H9 (cell line): ENCODE measurements around the gene ATP4A. TPM values are rescaled to one million over a fixed set of nuclear protein-coding genes. Genes with fewer than 3 reads are reported as not detected.

Source experiments
- DNase-seq: peaks from one replicate; pipeline ENCODE4 v3.0.0-alpha.2; 2017
- H2AFZ ChIP-seq: one replicate; pipeline ENCODE4 v1.6.1; 2013; ENCODE audit warnings: mild to moderate bottlenecking, low read length, control low read depth, moderate library complexity
- H2AK5ac ChIP-seq: 2 replicates; pipeline ENCODE4 v1.6.1; 2013; ENCODE audit warnings: low read length, control low read depth, mixed read lengths; ENCODE audit not compliant: insufficient read length
- H2BK120ac ChIP-seq: one replicate; pipeline ENCODE4 v1.6.1; 2013; ENCODE audit warnings: low read depth, mild to moderate bottlenecking, low read length, control low read depth, inconsistent platforms; ENCODE audit not compliant: poor library complexity, severe bottlenecking
- H2BK12ac ChIP-seq: 2 replicates; pipeline ENCODE4 v1.6.1; 2013; ENCODE audit warnings: low read length, control low read depth, mixed read lengths, low read depth; ENCODE audit not compliant: insufficient read length
- H2BK15ac ChIP-seq: 2 replicates; pipeline ENCODE4 v1.6.1; 2013; ENCODE audit warnings: low read depth, low read length, control low read depth
- H2BK20ac ChIP-seq: one replicate; pipeline ENCODE4 v1.6.1; 2013; ENCODE audit warnings: low read depth, mild to moderate bottlenecking, low read length, control low read depth, inconsistent platforms; ENCODE audit not compliant: poor library complexity, severe bottlenecking
- H2BK5ac ChIP-seq: 2 replicates; pipeline ENCODE4 v1.6.1; 2013; ENCODE audit warnings: low read length, control low read depth, mixed read lengths; ENCODE audit not compliant: insufficient read length
- H3K14ac ChIP-seq: 2 replicates; pipeline ENCODE4 v1.6.1; 2013; ENCODE audit warnings: low read length, control low read depth; ENCODE audit not compliant: insufficient read depth
- H3K18ac ChIP-seq: 2 replicates; pipeline ENCODE4 v1.6.1; 2013; ENCODE audit warnings: low read depth, mild to moderate bottlenecking, mixed read lengths, low read length, control low read depth; ENCODE audit not compliant: insufficient read length
- H3K23ac ChIP-seq: 2 replicates; pipeline ENCODE4 v1.6.1; 2013; ENCODE audit warnings: low read length, control low read depth, mixed read lengths, low read depth; ENCODE audit not compliant: insufficient read length
- H3K23me2 ChIP-seq: 2 replicates; pipeline ENCODE4 v1.6.1; 2013; ENCODE audit warnings: low read depth, mild to moderate bottlenecking, mixed read lengths, low read length, control low read depth; ENCODE audit not compliant: insufficient read length, poor library complexity, severe bottlenecking
- H3K27ac ChIP-seq: 2 replicates; pipeline ENCODE4 v1.5.1; 2013; ENCODE audit warnings: low read length, control low read depth, mixed read lengths, low read depth; ENCODE audit not compliant: insufficient read length
- H3K27me3 ChIP-seq: 2 replicates; pipeline ENCODE4 v1.6.1; 2013; ENCODE audit warnings: low read length, control low read depth, inconsistent platforms; ENCODE audit not compliant: insufficient read depth
- H3K4ac ChIP-seq: 2 replicates; pipeline ENCODE4 v1.6.1; 2013; ENCODE audit warnings: low read depth, mild to moderate bottlenecking, control low read depth, inconsistent platforms, low read length, moderate library complexity
- H3K4me1 ChIP-seq: 2 replicates; pipeline ENCODE4 v1.6.1; 2013; ENCODE audit warnings: low read length, control low read depth, inconsistent platforms; ENCODE audit not compliant: insufficient read depth
- H3K4me2 ChIP-seq: 2 replicates; pipeline ENCODE4 v1.6.1; 2013; ENCODE audit warnings: low read length, control low read depth, mixed read lengths; ENCODE audit not compliant: insufficient read length, insufficient read depth
- H3K56ac ChIP-seq: 2 replicates; pipeline ENCODE4 v1.6.1; 2013; ENCODE audit warnings: low read depth, mild to moderate bottlenecking, mixed read lengths, low read length, control low read depth; ENCODE audit not compliant: insufficient read length
- H3K79me1 ChIP-seq: 2 replicates; pipeline ENCODE4 v1.6.1; 2013; ENCODE audit warnings: low read depth, mild to moderate bottlenecking, moderate library complexity, low read length, control low read depth, inconsistent platforms; ENCODE audit not compliant: insufficient read depth, poor library complexity, severe bottlenecking
- H3K79me2 ChIP-seq: 2 replicates; pipeline ENCODE4 v1.6.1; 2013; ENCODE audit warnings: low read length, control low read depth, inconsistent platforms; ENCODE audit not compliant: insufficient read depth
- H3K9ac ChIP-seq: 2 replicates; pipeline ENCODE4 v1.6.1; 2013; ENCODE audit warnings: low read length, control low read depth, mixed read lengths; ENCODE audit not compliant: insufficient read length; ENCODE audit errors: extremely low read depth
- H3K9me3 ChIP-seq: one replicate; pipeline ENCODE4 v1.6.1; 2013; ENCODE audit warnings: low read depth, low read length, inconsistent platforms; ENCODE audit not compliant: control insufficient read depth
- H3T11ph ChIP-seq: one replicate; pipeline ENCODE4 v1.6.1; 2013; ENCODE audit warnings: mild to moderate bottlenecking, low read length, control low read depth, inconsistent platforms
- H4K20me1 ChIP-seq: one replicate; pipeline ENCODE4 v1.6.1; 2013; ENCODE audit not compliant: control insufficient read depth, insufficient read length, insufficient read depth
- H4K5ac ChIP-seq: 2 replicates; pipeline ENCODE4 v1.6.1; 2013; ENCODE audit warnings: low read depth, mild to moderate bottlenecking, mixed read lengths, low read length, control low read depth; ENCODE audit not compliant: insufficient read length
- H4K8ac ChIP-seq: replicated peaks from 2 replicates; pipeline ENCODE4 v1.6.1; 2013; ENCODE audit warnings: low read length, control low read depth, mixed read lengths, low read depth; ENCODE audit not compliant: insufficient read length
- H4K91ac ChIP-seq: 2 replicates; pipeline ENCODE4 v1.6.1; 2013; ENCODE audit warnings: low read depth, mild to moderate bottlenecking, moderate library complexity, mixed read lengths, low read length, control low read depth; ENCODE audit not compliant: insufficient read length
- H3K27ac Mint-ChIP-seq, 3 experiments: 2 replicates in 2 of 3; 3 replicates in 1 of 3; pipeline ENCODE4 v1.8.0; 2020 to 2021; ENCODE audit warnings: mixed read lengths in 3 of 3, mild to moderate bottlenecking in 1 of 3, moderate library complexity in 1 of 3
- H3K27me3 Mint-ChIP-seq: 2 replicates; pipeline ENCODE4 v1.8.0; 2021; ENCODE audit warnings: low read depth, mild to moderate bottlenecking, moderate library complexity, mixed read lengths
- H3K36me3 Mint-ChIP-seq, 3 experiments: 2 replicates in 2 of 3; 3 replicates in 1 of 3; pipeline ENCODE4 v1.8.0; 2020 to 2021; ENCODE audit warnings: low read depth in 3 of 3, mixed read lengths in 3 of 3; ENCODE audit not compliant: insufficient read depth in 1 of 3
- H3K4me1 Mint-ChIP-seq, 2 experiments: 2 replicates each; pipeline ENCODE4 v1.8.0; 2020; ENCODE audit warnings: mixed read lengths in 2 of 2
- H3K4me3 Mint-ChIP-seq, 2 experiments: 2 replicates in 1 of 2; 3 replicates in 1 of 2; pipeline ENCODE4 v1.8.0; 2020 to 2021; ENCODE audit warnings: mild to moderate bottlenecking in 2 of 2, mixed read lengths in 2 of 2, moderate library complexity in 1 of 2
- H3K9me3 Mint-ChIP-seq, 2 experiments: 2 replicates in 1 of 2; 3 replicates in 1 of 2; pipeline ENCODE4 v1.8.0; 2020; ENCODE audit warnings: mild to moderate bottlenecking in 2 of 2, mixed read lengths in 2 of 2, moderate library complexity in 1 of 2
- WGBS: extraction: QIAGEN DNeasy Blood & Tissue Kit; methylation state at CpG from one replicate; pipeline ENCODE4 v1.1.7; 2013; ENCODE audit warnings: missing lambda C conversion rate, low lambda C conversion rate, mixed read lengths; ENCODE audit not compliant: insufficient read length; ENCODE audit errors: extremely low coverage; 5-methylcytosine and 5-hydroxymethylcytosine counted together
- total RNA-seq: library from RNA; stranded (reverse); gene quantifications from 2 replicates; pipeline ENCODE4 v1.2.1, GENCODE V29; 2021
- TF ChIP-seq, protein P1 (sequence below): fragments of 200-600 bp; sonication (generic); conservative IDR thresholded peaks from 3 replicates; pipeline ENCODE4 v1.8.0; 2021; ENCODE audit warnings: antibody characterized with exemption, mild to moderate bottlenecking

Gene ATP4A
- total RNA-seq, 1 experiment from 2014 or later: 0.24 TPM

DNA sequence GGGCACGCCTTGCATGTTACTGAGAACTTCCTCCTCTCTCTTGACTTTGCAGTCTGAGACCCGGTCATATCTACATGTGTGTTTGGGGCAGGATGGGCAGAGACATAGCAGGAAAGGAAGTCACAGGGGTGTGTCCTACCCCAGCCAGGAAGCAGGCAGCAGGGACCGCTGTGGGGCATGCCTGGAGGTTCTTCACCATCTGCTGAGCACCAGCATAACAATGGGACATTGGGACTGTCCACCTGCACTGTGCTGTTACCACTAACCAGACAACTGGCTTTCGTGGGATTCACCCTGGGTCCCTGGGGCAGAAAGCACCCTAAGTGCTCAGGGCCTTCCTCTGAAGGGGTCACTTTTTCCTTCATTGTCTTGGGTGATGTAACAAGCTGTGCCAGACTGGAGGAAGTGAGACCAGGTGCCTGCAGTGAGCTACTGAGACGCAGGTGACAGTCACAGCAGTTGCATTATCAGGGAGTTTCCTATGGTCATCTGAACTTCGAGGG is 46.4 kb upstream of the ATP4A start:
- H4K5ac ChIP-seq: no peak overlapping the region
- H3T11ph ChIP-seq: no peak overlapping the region
- Mint-ChIP-seq H3K9me3 (peaks cover 28 to 33% of the 10 kb centered on the region in 2 experiments), H3K36me3 (peaks cover 5 to 10% (median 9%) of the 10 kb centered on the region in 3 experiments; a peak in 6 of 7 replicates), H3K27me3 (peaks cover 25% of the 10 kb centered on the region), H3K4me3 (no peak overlapping the region), H3K4me1 (peaks cover under 1% of the 10 kb centered on the region in 2 experiments; a peak in 3 of 4 replicates), H3K27ac (no peak overlapping the region)
- H4K20me1 ChIP-seq: no peaks in the 10 kb centered on the region
- peaks cover 5% of the 10 kb centered on the region for H3K23me2 ChIP-seq
- H2BK120ac ChIP-seq: no peak overlapping the region
- no peak overlapping the region for H2BK12ac ChIP-seq
- H3K9me3 ChIP-seq: peaks cover 12% of the 10 kb centered on the region
- no peak overlapping the region for H2BK5ac ChIP-seq
- no peaks in the 10 kb centered on the region for H3K4me1 ChIP-seq
- no peak overlapping the region for H3K9ac ChIP-seq
- no peak overlapping the region for H4K8ac ChIP-seq
- WGBS: no CpG with 5 or more reads among the region's 6 CpGs
- H3K4me2 ChIP-seq: no peak overlapping the region
- no peak overlapping the region for H3K27ac ChIP-seq
- no peak for DNase-seq
- no peaks in the 10 kb centered on the region for H3K79me2 ChIP-seq
- H2AK5ac ChIP-seq: no peak overlapping the region
- H3K4ac ChIP-seq: no peak overlapping the region
- H3K27me3 ChIP-seq: no peaks in the 10 kb centered on the region
- H2BK20ac ChIP-seq: no peak overlapping the region
- TF ChIP-seq, protein P1, sequence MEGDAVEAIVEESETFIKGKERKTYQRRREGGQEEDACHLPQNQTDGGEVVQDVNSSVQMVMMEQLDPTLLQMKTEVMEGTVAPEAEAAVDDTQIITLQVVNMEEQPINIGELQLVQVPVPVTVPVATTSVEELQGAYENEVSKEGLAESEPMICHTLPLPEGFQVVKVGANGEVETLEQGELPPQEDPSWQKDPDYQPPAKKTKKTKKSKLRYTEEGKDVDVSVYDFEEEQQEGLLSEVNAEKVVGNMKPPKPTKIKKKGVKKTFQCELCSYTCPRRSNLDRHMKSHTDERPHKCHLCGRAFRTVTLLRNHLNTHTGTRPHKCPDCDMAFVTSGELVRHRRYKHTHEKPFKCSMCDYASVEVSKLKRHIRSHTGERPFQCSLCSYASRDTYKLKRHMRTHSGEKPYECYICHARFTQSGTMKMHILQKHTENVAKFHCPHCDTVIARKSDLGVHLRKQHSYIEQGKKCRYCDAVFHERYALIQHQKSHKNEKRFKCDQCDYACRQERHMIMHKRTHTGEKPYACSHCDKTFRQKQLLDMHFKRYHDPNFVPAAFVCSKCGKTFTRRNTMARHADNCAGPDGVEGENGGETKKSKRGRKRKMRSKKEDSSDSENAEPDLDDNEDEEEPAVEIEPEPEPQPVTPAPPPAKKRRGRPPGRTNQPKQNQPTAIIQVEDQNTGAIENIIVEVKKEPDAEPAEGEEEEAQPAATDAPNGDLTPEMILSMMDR: no peak
- no peak overlapping the region for H3K14ac ChIP-seq
- no peaks in the 10 kb centered on the region for H3K79me1 ChIP-seq
- no peak overlapping the region for H3K23ac ChIP-seq
- H3K56ac ChIP-seq: no peak overlapping the region
- H2AFZ ChIP-seq: no peak overlapping the region
- no peak overlapping the region for H2BK15ac ChIP-seq
- no peak overlapping the region for H3K18ac ChIP-seq
- H4K91ac ChIP-seq: no peak overlapping the region
